ENCODE results near the gene IRF4. TPM values are rescaled to one million over a fixed set of nuclear protein-coding genes. Genes with fewer than 3 reads are reported as not detected.

The IRF4 gene
- total RNA-seq, 1 donor from 2014 or later: 0.04 TPM

DNA sequence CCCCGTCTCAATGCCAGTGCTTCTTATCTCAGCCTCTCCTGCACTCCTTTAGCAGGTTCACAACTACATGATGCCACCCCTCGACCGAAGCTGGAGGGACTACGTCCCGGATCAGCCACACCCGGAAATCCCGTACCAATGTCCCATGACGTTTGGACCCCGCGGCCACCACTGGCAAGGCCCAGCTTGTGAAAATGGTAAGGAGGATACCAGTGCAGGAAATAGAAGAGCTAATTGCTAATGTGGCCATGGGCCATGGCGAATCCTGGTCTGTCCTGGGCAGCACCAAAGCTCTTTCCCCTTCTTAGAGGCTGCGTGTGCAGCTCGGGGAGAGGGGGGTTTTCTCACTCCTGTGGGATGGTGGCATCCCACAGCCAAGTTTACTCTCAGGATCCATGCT lies 5.5 kb downstream of the IRF4 start:
- no peak overlapping the region for H3K4me3 ChIP-seq (ENCODE audit: low read depth, low read length)
- DNase-seq (ENCODE audit: low read depth): no peak
- no peak for TF ChIP-seq CTCF (IDR thresholded peaks at IDR 0.05; ENCODE audit: insufficient read depth, low read length, poor library complexity, severe bottlenecking)
- H3K36me3 ChIP-seq (ENCODE audit: control insufficient read depth, insufficient read depth, low read length): no peaks in the 10 kb centered on the region
- H3K27me3 ChIP-seq (ENCODE audit: control insufficient read depth, insufficient read depth, low read length): peaks cover 49% of the 10 kb centered on the region

- no peak for DNase-seq (ENCODE audit: low read depth)
- no peaks in the 10 kb centered on the region for H3K36me3 ChIP-seq (ENCODE audit: control insufficient read depth, insufficient read depth, low read length)
Measured at GRCh38 chr6:397604-398003, 6.1 kb downstream of the IRF4 start.

GRCh38 chr6:398065-398464 lies 6.5 kb downstream of the IRF4 start:
- H3K36me3 ChIP-seq (ENCODE audit: control insufficient read depth, insufficient read depth, low read length): no peaks in the 10 kb centered on the region
- H3K4me3 ChIP-seq (ENCODE audit: low read depth, low read length): no peak overlapping the region
- TF ChIP-seq CTCF (IDR thresholded peaks at IDR 0.05; ENCODE audit: insufficient read depth, low read length, poor library complexity, severe bottlenecking): no peak
- H3K27me3 ChIP-seq (ENCODE audit: control insufficient read depth, insufficient read depth, low read length): peaks cover 38% of the 10 kb centered on the region
- no peak for DNase-seq (ENCODE audit: low read depth)

More at GRCh38 chr6:397604-398003, 6.1 kb downstream of the IRF4 start:
- TF ChIP-seq CTCF (IDR thresholded peaks at IDR 0.05; ENCODE audit: insufficient read depth, low read length, poor library complexity, severe bottlenecking): no peak
- H3K27me3 ChIP-seq (ENCODE audit: control insufficient read depth, insufficient read depth, low read length): peaks cover 43% of the 10 kb centered on the region
- H3K4me3 ChIP-seq (ENCODE audit: low read depth, low read length): no peak overlapping the region

DNA sequence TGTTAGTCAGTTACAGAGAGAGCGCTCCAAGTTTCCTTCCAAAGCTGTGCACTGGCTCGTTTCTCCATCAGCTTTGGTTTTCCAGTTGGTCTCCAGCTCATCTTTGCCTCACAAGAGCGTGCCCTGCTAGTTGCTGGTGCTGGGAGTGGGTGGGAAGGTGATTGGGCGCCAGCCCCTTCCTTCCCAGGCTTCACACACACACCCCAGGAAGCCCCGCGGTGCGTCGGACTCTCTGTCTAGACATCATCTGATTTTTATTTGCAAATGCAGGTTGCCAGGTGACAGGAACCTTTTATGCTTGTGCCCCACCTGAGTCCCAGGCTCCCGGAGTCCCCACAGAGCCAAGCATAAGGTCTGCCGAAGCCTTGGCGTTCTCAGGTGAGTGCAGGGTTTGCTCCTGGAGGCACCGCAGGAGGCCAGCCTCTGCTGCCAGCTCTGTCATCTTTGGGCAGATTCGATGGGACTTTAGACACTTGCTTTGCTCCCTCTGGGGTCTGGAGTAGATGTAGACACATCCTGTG lies 7.1 kb downstream of the IRF4 start:
- no peaks in the 10 kb centered on the region for H3K36me3 ChIP-seq (ENCODE audit: control insufficient read depth, insufficient read depth, low read length)
- H3K27me3 ChIP-seq (ENCODE audit: control insufficient read depth, insufficient read depth, low read length): peaks cover 33% of the 10 kb centered on the region
- TF ChIP-seq CTCF (IDR thresholded peaks at IDR 0.05; ENCODE audit: insufficient read depth, low read length, poor library complexity, severe bottlenecking): no peak
- no peak for DNase-seq (ENCODE audit: low read depth)
- H3K4me3 ChIP-seq (ENCODE audit: low read depth, low read length): no peak overlapping the region

- DNase-seq (ENCODE audit: low read depth): no peak
- no peak for TF ChIP-seq CTCF (IDR thresholded peaks at IDR 0.05; ENCODE audit: insufficient read depth, low read length, poor library complexity, severe bottlenecking)
- Histone ChIP-seq H3K36me3 (ENCODE audit: control insufficient read depth, insufficient read depth, low read length) (no peaks in the 10 kb centered on the region), H3K4me3 (ENCODE audit: low read depth, low read length) (no peak overlapping the region), H3K27me3 (ENCODE audit: control insufficient read depth, insufficient read depth, low read length) (peaks cover 19% of the 10 kb centered on the region)
Measured at GRCh38 chr6:399785-400534, 8.4 kb downstream of the IRF4 start.

DNA sequence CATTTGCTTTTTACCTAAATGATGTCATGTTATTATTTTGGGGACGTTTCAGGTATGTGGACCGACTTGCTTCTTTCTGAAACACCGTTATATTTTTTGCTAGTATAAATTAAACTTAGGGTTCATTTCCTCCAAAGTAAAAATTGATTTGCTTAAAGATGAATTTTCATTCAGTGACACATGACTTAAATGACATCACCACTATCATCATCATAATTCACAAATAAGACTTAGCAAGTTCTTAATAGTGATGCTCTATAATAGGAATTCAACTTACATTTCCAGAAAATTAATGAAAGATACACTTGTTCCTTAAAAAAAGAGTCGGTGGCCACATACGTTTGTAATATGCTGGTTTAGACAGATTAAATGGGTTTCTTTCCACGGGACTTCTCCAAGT lies 9.3 kb downstream of the IRF4 start:
- Histone ChIP-seq H3K36me3 (ENCODE audit: control insufficient read depth, insufficient read depth, low read length) (no peaks in the 10 kb centered on the region), H3K27me3 (ENCODE audit: control insufficient read depth, insufficient read depth, low read length) (peaks cover 17% of the 10 kb centered on the region), H3K4me3 (ENCODE audit: low read depth, low read length) (no peak overlapping the region)
- DNase-seq (ENCODE audit: low read depth): no peak
- TF ChIP-seq CTCF (IDR thresholded peaks at IDR 0.05; ENCODE audit: insufficient read depth, low read length, poor library complexity, severe bottlenecking): no peak

Data from kidney epithelial cell (primary cell).